ENCODE measurements around the gene TMEM198. TPM values are rescaled to one million over a fixed set of nuclear protein-coding genes. Genes with fewer than 3 reads are reported as not detected.

TMEM198 gene
- total and polyA plus RNA-seq, 2 donors (not counting 3 experiments of a cell fraction or from before 2014, with no cell fraction given): not detected

DNA sequence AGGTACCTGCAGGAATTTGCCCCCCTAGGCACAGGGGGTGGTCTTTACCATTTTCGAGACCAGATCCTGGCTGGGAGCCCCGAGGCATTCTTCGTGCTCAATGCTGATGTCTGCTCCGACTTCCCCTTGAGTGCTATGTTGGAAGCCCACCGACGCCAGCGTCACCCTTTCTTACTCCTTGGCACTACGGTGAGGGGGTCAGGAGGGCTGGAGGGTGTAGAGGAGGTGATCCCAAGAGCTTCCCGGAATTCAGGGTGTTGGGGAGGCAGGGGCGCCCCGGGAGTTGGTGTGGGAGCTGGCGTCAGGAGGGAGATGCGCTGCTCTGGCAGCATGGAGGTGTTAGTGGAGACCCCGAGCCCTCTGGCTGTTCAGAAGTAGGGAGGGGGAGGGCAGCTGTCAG, 42.0 kb upstream of the TMEM198 start:
- Histone ChIP-seq H3K9me1 (replicated peaks; ENCODE audit: control insufficient read depth, extremely low read depth, insufficient read depth, low read length) (no peaks in the 10 kb centered on the region), H3K9me3 (replicated peaks; ENCODE audit: control insufficient read depth, insufficient read depth, low read length) (no peaks in the 10 kb centered on the region), H2AFZ (ENCODE audit: low read depth, low read length) (no peak overlapping the region), H3K27me3 (ENCODE audit: control insufficient read depth in 2 of 2, insufficient read depth in 2 of 2, low read length in 2 of 2) (peaks cover 7 to 9% of the 10 kb centered on the region in 2 experiments), H3K9ac (replicated peaks; ENCODE audit: extremely low read depth, insufficient read depth, low read length) (no peak overlapping the region), H3K36me3 (ENCODE audit: control insufficient read depth in 2 of 2, extremely low read depth in 1 of 2, insufficient read depth in 2 of 2, low read length in 2 of 2) (peaks cover 0 to 28% of the 10 kb centered on the region in 2 experiments), H3K27ac (ENCODE audit: insufficient read depth, low read depth, low read length) (no peak overlapping the region), H3K79me2 (ENCODE audit: control insufficient read depth, insufficient read depth, low read length) (no peaks in the 10 kb centered on the region), H3K4me1 (ENCODE audit: control insufficient read depth, extremely low read depth, insufficient read depth, low read length) (peaks cover 12% of the 10 kb centered on the region), H3K4me2 (ENCODE audit: insufficient read depth, low read length) (no peak overlapping the region), H3K4me3 (replicated peaks in 1 of 3; ENCODE audit: insufficient read depth in 1 of 3, low read depth in 1 of 3, low read length in 3 of 3) (no peak overlapping the region), H4K20me1 (replicated peaks; ENCODE audit: control insufficient read depth, extremely low read depth, insufficient read depth, low read length) (no peaks in the 10 kb centered on the region)
- intact Hi-C loops (cut with micrococcal nuclease): no loop called here
- POLR2A ChIA-PET: no interaction called here
- dilution Hi-C loops (cut with MboI; ENCODE audit: extremely low pct_ligation_motif_present, low sequenced_read_pairs): no loop called here
- CTCF ChIA-PET: no interaction called here
- TF ChIP-seq POLR2AphosphoS5 (IDR thresholded peaks at IDR 0.05; ENCODE audit: insufficient read depth, low read depth, low read length): no peak
- TF ChIP-seq GATA2 (IDR thresholded peaks at IDR 0.05; ENCODE audit: insufficient read depth, insufficient read length, low read depth, low read length): no peak
- TF ChIP-seq, protein P1, sequence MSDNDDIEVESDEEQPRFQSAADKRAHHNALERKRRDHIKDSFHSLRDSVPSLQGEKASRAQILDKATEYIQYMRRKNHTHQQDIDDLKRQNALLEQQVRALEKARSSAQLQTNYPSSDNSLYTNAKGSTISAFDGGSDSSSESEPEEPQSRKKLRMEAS (IDR thresholded peaks at IDR 0.05; ENCODE audit: insufficient read depth, insufficient read length): no peak
- TF ChIP-seq POLR2A (IDR thresholded peaks at IDR 0.05; ENCODE audit: low read depth, low read length): no peak
- DNase-seq (ENCODE audit: low read depth, low spot score) (no peak), FAIRE-seq (no peak)
- no TSS peak for BruUV-seq (replicated peaks)

DNA sequence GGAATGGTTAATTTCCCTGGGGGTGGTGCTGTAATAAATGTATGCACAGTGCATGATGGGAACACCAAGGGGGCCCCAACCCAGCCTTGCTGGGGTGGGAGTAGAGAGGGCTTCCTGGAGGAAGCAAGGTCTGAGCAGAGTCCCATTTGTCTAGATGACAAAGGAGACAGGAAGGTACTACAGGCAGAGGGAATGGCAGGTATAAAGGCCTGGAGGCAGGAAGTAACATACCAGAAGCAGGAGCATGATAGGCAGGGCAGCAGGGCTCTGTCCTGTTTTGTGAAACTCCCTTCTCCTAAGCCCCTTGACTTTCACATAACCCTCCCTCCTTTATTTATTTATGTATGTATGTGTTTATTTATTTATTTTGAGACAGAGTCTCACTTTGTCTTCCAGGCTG, 41.2 kb upstream of the TMEM198 start:
- no peak for TF ChIP-seq FOS (IDR thresholded peaks at IDR 0.05; ENCODE audit: borderline replicate concordance, insufficient read depth, low read length)
- ChIA-PET CTCF (no interaction called here), POLR2A (no interaction called here)
- Histone ChIP-seq H3K4me3 (replicated peaks in 1 of 3; ENCODE audit: insufficient read depth in 1 of 3, low read depth in 1 of 3, low read length in 3 of 3) (no peak overlapping the region), H3K9me1 (replicated peaks; ENCODE audit: control insufficient read depth, extremely low read depth, insufficient read depth, low read length) (no peaks in the 10 kb centered on the region), H2AFZ (ENCODE audit: low read depth, low read length) (no peak overlapping the region), H3K9me3 (replicated peaks; ENCODE audit: control insufficient read depth, insufficient read depth, low read length) (no peaks in the 10 kb centered on the region), H3K27ac (ENCODE audit: insufficient read depth, low read depth, low read length) (no peak overlapping the region), H3K27me3 (ENCODE audit: control insufficient read depth in 2 of 2, insufficient read depth in 2 of 2, low read length in 2 of 2) (peaks cover 0 to 1% of the 10 kb centered on the region in 2 experiments), H3K79me2 (ENCODE audit: control insufficient read depth, insufficient read depth, low read length) (no peaks in the 10 kb centered on the region), H4K20me1 (replicated peaks; ENCODE audit: control insufficient read depth, extremely low read depth, insufficient read depth, low read length) (no peaks in the 10 kb centered on the region), H3K36me3 (ENCODE audit: control insufficient read depth in 2 of 2, extremely low read depth in 1 of 2, insufficient read depth in 2 of 2, low read length in 2 of 2) (peaks cover 0 to 28% of the 10 kb centered on the region in 2 experiments), H3K4me1 (ENCODE audit: control insufficient read depth, extremely low read depth, insufficient read depth, low read length) (peaks cover 8% of the 10 kb centered on the region), H3K9ac (replicated peaks; ENCODE audit: extremely low read depth, insufficient read depth, low read length) (no peak overlapping the region), H3K4me2 (ENCODE audit: insufficient read depth, low read length) (no peak overlapping the region)
- no peak for FAIRE-seq
- DNase-seq (ENCODE audit: low read depth, low spot score): no peak
- no TSS peak for BruUV-seq (replicated peaks)
- intact Hi-C loops (cut with micrococcal nuclease): no loop called here
- dilution Hi-C loops (cut with MboI; ENCODE audit: extremely low pct_ligation_motif_present, low sequenced_read_pairs): no loop called here
